Measurements from ENCODE around the gene ROR2.

The ROR2 gene

DNA sequence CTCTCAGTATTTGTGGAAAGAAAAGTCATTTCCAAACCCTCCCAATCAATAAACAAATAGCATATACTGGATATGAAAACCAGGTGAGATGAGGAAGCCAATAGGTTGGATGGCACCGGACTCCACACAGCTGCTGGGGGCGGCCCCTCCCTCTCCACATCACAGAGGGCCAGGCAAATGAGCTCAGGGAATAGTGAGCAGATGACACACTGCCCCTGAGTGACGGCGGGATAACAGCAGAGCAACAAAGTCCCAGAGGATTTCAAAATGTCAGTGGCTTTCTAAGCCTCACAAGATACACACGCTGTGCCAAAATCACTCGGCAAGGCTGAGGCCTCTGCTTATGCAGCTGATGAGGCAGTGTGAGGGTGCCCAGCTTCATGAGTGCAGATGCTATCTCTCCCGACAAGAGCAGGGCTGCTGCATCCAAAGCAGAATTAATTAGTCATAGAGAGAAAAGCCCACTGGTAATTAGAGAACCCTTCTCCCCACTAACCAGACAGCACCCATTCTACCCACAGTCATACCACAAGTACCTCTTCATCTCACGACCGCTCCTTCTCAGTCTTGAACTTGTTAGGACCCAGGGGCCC, 291.4 kb downstream of the ROR2 start:
- no peak overlapping the region for H3K27ac ChIP-seq
- TF ChIP-seq FOXP2 (optimal IDR thresholded peaks at IDR 0.05; ENCODE audit: control extremely low read depth, extremely low read length, insufficient read depth), result no peak
- no peak for TF ChIP-seq EZH2 (IDR thresholded peaks at IDR 0.05)
- no peak for TF ChIP-seq POLR2AphosphoS5 (IDR thresholded peaks at IDR 0.05; ENCODE audit: borderline replicate concordance, low read depth, low read length)
- H3K9me3 ChIP-seq (ENCODE audit: low read depth, low read length), result no peaks in the 10 kb centered on the region
- H3K4me3 ChIP-seq, result no peak overlapping the region
- DNase-seq (ENCODE audit: low read depth, low spot score), result no peak
- H3K9ac ChIP-seq (ENCODE audit: insufficient read length), result no peak overlapping the region
- H3K36me3 ChIP-seq (ENCODE audit: insufficient read depth, low read length), result no peaks in the 10 kb centered on the region

- no peak overlapping the region for H3K9ac ChIP-seq (ENCODE audit: insufficient read length)
- DNase-seq (ENCODE audit: low read depth, low spot score), result no peak
- TF ChIP-seq POLR2AphosphoS5 (IDR thresholded peaks at IDR 0.05; ENCODE audit: borderline replicate concordance, low read depth, low read length) (no peak), EZH2 (IDR thresholded peaks at IDR 0.05) (no peak), FOXP2 (optimal IDR thresholded peaks at IDR 0.05; ENCODE audit: control extremely low read depth, extremely low read length, insufficient read depth) (no peak)
- no peak overlapping the region for H3K4me3 ChIP-seq
- H3K9me3 ChIP-seq (ENCODE audit: low read depth, low read length), result no peaks in the 10 kb centered on the region
- no peaks in the 10 kb centered on the region for H3K36me3 ChIP-seq (ENCODE audit: insufficient read depth, low read length)
- no peak overlapping the region for H3K27ac ChIP-seq
Measured at GRCh38 chr9:91657501-91657900, 292.5 kb downstream of the ROR2 start.

- no peak overlapping the region for H3K4me3 ChIP-seq
- no peak overlapping the region for H3K27ac ChIP-seq
- H3K36me3 ChIP-seq (ENCODE audit: insufficient read depth, low read length), result no peaks in the 10 kb centered on the region
- no peak for DNase-seq (ENCODE audit: low read depth, low spot score)
- no peak for TF ChIP-seq FOXP2 (optimal IDR thresholded peaks at IDR 0.05; ENCODE audit: control extremely low read depth, extremely low read length, insufficient read depth)
- no peak for TF ChIP-seq POLR2AphosphoS5 (IDR thresholded peaks at IDR 0.05; ENCODE audit: borderline replicate concordance, low read depth, low read length)
- no peak for TF ChIP-seq EZH2 (IDR thresholded peaks at IDR 0.05)
- no peak overlapping the region for H3K9ac ChIP-seq (ENCODE audit: insufficient read length)
- no peaks in the 10 kb centered on the region for H3K9me3 ChIP-seq (ENCODE audit: low read depth, low read length)
Measured at GRCh38 chr9:91655658-91656057, 294.4 kb downstream of the ROR2 start.

DNA sequence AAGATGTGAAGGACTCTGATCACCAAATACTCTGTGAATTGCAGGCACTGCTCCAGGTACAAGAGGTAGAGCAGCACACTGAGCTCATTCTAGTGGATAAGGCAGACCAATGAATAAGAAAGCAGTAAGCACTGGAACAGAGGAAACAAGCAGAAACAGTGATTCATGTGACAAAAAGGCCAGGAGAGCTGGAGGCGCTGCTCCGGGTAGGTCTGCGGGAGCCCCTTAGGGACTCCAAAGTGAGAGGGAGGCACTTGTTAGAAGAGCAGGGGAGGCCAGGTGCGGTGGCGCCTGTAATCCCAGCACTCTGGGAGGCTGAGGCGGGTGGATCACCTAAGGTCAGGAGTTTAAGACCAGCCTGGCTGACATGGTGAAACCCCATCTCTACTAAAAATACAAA, 294.8 kb downstream of the ROR2 start:
- no peak for TF ChIP-seq POLR2AphosphoS5 (IDR thresholded peaks at IDR 0.05; ENCODE audit: borderline replicate concordance, low read depth, low read length)
- no peak for TF ChIP-seq FOXP2 (optimal IDR thresholded peaks at IDR 0.05; ENCODE audit: control extremely low read depth, extremely low read length, insufficient read depth)
- no peak for TF ChIP-seq EZH2 (IDR thresholded peaks at IDR 0.05)
- no peaks in the 10 kb centered on the region for H3K9me3 ChIP-seq (ENCODE audit: low read depth, low read length)

GRCh38 chr9:91654527-91654926, 295.5 kb downstream of the ROR2 start:
- Histone ChIP-seq H3K27ac (no peak overlapping the region), H3K9me3 (ENCODE audit: low read depth, low read length) (no peaks in the 10 kb centered on the region), H3K4me3 (no peak overlapping the region), H3K36me3 (ENCODE audit: insufficient read depth, low read length) (no peaks in the 10 kb centered on the region), H3K9ac (ENCODE audit: insufficient read length) (no peak overlapping the region)
- no peak for TF ChIP-seq FOXP2 (optimal IDR thresholded peaks at IDR 0.05; ENCODE audit: control extremely low read depth, extremely low read length, insufficient read depth)
- TF ChIP-seq EZH2 (IDR thresholded peaks at IDR 0.05), result no peak
- no peak for TF ChIP-seq POLR2AphosphoS5 (IDR thresholded peaks at IDR 0.05; ENCODE audit: borderline replicate concordance, low read depth, low read length)
- no peak for DNase-seq (ENCODE audit: low read depth, low spot score)

More for the DNA sequence above, 294.8 kb downstream of the ROR2 start:
- Histone ChIP-seq H3K27ac (no peak overlapping the region), H3K36me3 (ENCODE audit: insufficient read depth, low read length) (no peaks in the 10 kb centered on the region), H3K9ac (ENCODE audit: insufficient read length) (no peak overlapping the region), H3K4me3 (no peak overlapping the region)
- DNase-seq (ENCODE audit: low read depth, low spot score), result no peak

DNA sequence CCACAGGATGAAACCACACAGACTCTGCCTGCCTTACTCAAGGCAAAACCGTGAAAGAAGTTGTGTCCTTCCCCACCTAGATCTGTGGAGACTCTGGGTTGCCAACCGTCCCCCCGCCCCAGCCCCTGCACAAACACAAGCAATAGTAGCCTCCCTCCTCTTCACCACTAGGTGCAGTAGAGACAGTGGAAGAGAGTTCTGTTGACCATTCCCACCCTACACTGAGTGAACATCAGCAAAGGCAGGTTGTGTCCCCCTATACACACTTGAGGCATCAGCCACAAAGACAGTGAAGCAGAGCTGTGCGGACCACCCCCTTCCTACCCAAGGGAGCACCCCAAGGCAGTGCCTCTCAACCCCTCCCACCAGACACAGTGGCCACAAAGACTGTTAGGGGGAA, 302.7 kb downstream of the ROR2 start:
- TF ChIP-seq POLR2AphosphoS5 (IDR thresholded peaks at IDR 0.05; ENCODE audit: borderline replicate concordance, low read depth, low read length) (no peak), FOXP2 (optimal IDR thresholded peaks at IDR 0.05; ENCODE audit: control extremely low read depth, extremely low read length, insufficient read depth) (no peak), EZH2 (IDR thresholded peaks at IDR 0.05) (no peak)
- H3K4me3 ChIP-seq, result no peak overlapping the region
- H3K9me3 ChIP-seq (ENCODE audit: low read depth, low read length), result no peaks in the 10 kb centered on the region
- DNase-seq (ENCODE audit: low read depth, low spot score), result no peak
- no peak overlapping the region for H3K27ac ChIP-seq
- no peak overlapping the region for H3K9ac ChIP-seq (ENCODE audit: insufficient read length)
- no peaks in the 10 kb centered on the region for H3K36me3 ChIP-seq (ENCODE audit: insufficient read depth, low read length)

- TF ChIP-seq EZH2 (IDR thresholded peaks at IDR 0.05), result no peak
- no peak for TF ChIP-seq POLR2AphosphoS5 (IDR thresholded peaks at IDR 0.05; ENCODE audit: borderline replicate concordance, low read depth, low read length)
- no peak for TF ChIP-seq FOXP2 (optimal IDR thresholded peaks at IDR 0.05; ENCODE audit: control extremely low read depth, extremely low read length, insufficient read depth)
- Histone ChIP-seq H3K9me3 (ENCODE audit: low read depth, low read length) (no peaks in the 10 kb centered on the region), H3K9ac (ENCODE audit: insufficient read length) (no peak overlapping the region), H3K4me3 (no peak overlapping the region), H3K36me3 (ENCODE audit: insufficient read depth, low read length) (no peaks in the 10 kb centered on the region), H3K27ac (no peak overlapping the region)
- no peak for DNase-seq (ENCODE audit: low read depth, low spot score)
Measured at GRCh38 chr9:91646702-91647101, 303.3 kb downstream of the ROR2 start.

DNA sequence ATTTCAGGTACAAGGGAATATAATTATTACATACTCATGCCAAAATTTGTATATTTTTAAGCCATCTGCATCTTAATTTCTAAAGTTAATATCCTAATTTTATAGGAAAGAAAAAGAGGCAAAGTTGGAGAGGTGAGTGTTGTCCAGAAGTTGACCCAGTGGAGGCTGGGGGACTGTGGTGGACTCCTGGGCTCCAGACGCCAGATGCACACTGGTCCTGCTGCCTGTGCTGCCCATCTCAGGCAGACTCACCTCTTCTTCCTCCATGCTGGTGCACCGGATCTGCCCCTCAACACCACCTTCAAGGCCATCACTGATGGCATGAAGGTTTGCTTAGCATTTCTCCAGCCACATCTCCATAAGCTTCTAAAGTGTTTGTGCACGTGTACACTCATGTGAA, 305.6 kb downstream of the ROR2 start:
- Histone ChIP-seq H3K9me3 (ENCODE audit: low read depth, low read length) (no peaks in the 10 kb centered on the region), H3K36me3 (ENCODE audit: insufficient read depth, low read length) (no peaks in the 10 kb centered on the region), H3K27ac (no peak overlapping the region), H3K4me3 (no peak overlapping the region), H3K9ac (ENCODE audit: insufficient read length) (no peak overlapping the region)
- no peak for TF ChIP-seq EZH2 (IDR thresholded peaks at IDR 0.05)
- TF ChIP-seq POLR2AphosphoS5 (IDR thresholded peaks at IDR 0.05; ENCODE audit: borderline replicate concordance, low read depth, low read length), result no peak
- TF ChIP-seq FOXP2 (optimal IDR thresholded peaks at IDR 0.05; ENCODE audit: control extremely low read depth, extremely low read length, insufficient read depth), result no peak
- DNase-seq (ENCODE audit: low read depth, low spot score), result no peak

Data from SK-N-MC (cell line).